Measurements from ENCODE around the gene TMEM151B.

Gene TMEM151B

GRCh38 chr6:44285552-44286284, 15.5 kb downstream of the TMEM151B start:
- DNase-seq, result peak; percentile 64

- DNase-seq, result no peak
Measured at GRCh38 chr6:44286285-44286565, 16.0 kb downstream of the TMEM151B start.

GRCh38 chr6:44286747-44287146, 16.5 kb downstream of the TMEM151B start:
- no peak for DNase-seq

- no peak for DNase-seq
Measured at GRCh38 chr6:44289726-44290260, 19.5 kb downstream of the TMEM151B start.

GRCh38 chr6:44291841-44292240, 21.6 kb downstream of the TMEM151B start:
- DNase-seq, result no peak

GRCh38 chr6:44292661-44293365, 22.6 kb downstream of the TMEM151B start:
- DNase-seq, result no peak

- DNase-seq, result no peak
Measured at GRCh38 chr6:44294832-44295791, 24.9 kb downstream of the TMEM151B start.

- peak; percentile 67 for DNase-seq
Measured at GRCh38 chr6:44297063-44298038, 27.1 kb downstream of the TMEM151B start.

GRCh38 chr6:44298055-44298803, 28.0 kb downstream of the TMEM151B start:
- DNase-seq, result peak; percentile 26

- no peak for DNase-seq
Measured at GRCh38 chr6:44298864-44299263, 28.6 kb downstream of the TMEM151B start.

- DNase-seq, result no peak
Measured at GRCh38 chr6:44300292-44300823, 30.1 kb downstream of the TMEM151B start.

GRCh38 chr6:44301106-44301505, 30.9 kb downstream of the TMEM151B start:
- no peak for DNase-seq

GRCh38 chr6:44301782-44302564, 31.7 kb downstream of the TMEM151B start:
- DNase-seq, result no peak

- no peak for DNase-seq
Measured at GRCh38 chr6:44302856-44303255, 32.6 kb downstream of the TMEM151B start.

- no peak for DNase-seq
Measured at GRCh38 chr6:44303842-44304241, 33.6 kb downstream of the TMEM151B start.

GRCh38 chr6:44304282-44305199, 34.3 kb downstream of the TMEM151B start:
- peak; percentile 70 for DNase-seq

GRCh38 chr6:44305200-44305725, 35.0 kb downstream of the TMEM151B start:
- DNase-seq, result no peak

GRCh38 chr6:44306710-44307109, 36.5 kb downstream of the TMEM151B start:
- DNase-seq, result no peak

GRCh38 chr6:44307217-44307616, 37.0 kb downstream of the TMEM151B start:
- no peak for DNase-seq
